Lower leg skin (tissue), 4 donors: Measurements from ENCODE around the gene ZNF578. TPM values are rescaled to one million over a fixed set of nuclear protein-coding genes. Genes with fewer than 3 reads are reported as not detected.

ENCODE experiments used
- DNase-seq, 2 donors: peaks; one replicate each; pipeline ENCODE4 v3.0.0-alpha.2; 2019; ENCODE audit warnings: low spot score in 2 of 2
- H3K4me3 ChIP-seq: fragments of 200-600 bp; sonication (generic); 2 replicates; pipeline ENCODE4 v1.5.1; 2017; ENCODE audit warnings: mild to moderate bottlenecking, low read depth; ENCODE audit not compliant: poor library complexity, severe bottlenecking
- POLR2A ChIP-seq, 2 donors: fragments of 450-650 bp; IDR thresholded peaks; one replicate each; pipeline ENCODE4 v1.6.1; 2016 to 2017; ENCODE audit warnings: antibody characterized with exemption in 2 of 2, mild to moderate bottlenecking in 1 of 2, moderate library complexity in 1 of 2
- WGBS, 2 donors: methylation state at CpG; one replicate each; pipeline ENCODE4 v1.1.5; 2018; 5-methylcytosine and 5-hydroxymethylcytosine counted together
- intact Hi-C: fragments of 100-400 bp; cut with DNase I; formaldehyde crosslinking; loops from one replicate; pipeline ENCODE4 v1.15.0; 2023; ENCODE audit warnings: low total_unique reads
- total RNA-seq, 4 donors: library from RNA; depleted of rRNA; stranded (reverse); fragments of >200 nt; gene quantifications; one replicate each; pipeline ENCODE4 v1.1.0, GENCODE V29; 2016
- TF ChIP-seq, protein P1 (sequence below), 3 donors: fragments of 450-650 bp; IDR thresholded peaks; one replicate each; pipeline ENCODE4 v1.5.1; 2016; ENCODE audit warnings: antibody characterized with exemption in 3 of 3, mild to moderate bottlenecking in 3 of 3, moderate library complexity in 2 of 3

Gene ZNF578
- 1 to 10 TPM in 1 of 4 donors, under 1 TPM in 1, not detected in 2; 0.56 to 1.1 TPM for total RNA-seq

DNA sequence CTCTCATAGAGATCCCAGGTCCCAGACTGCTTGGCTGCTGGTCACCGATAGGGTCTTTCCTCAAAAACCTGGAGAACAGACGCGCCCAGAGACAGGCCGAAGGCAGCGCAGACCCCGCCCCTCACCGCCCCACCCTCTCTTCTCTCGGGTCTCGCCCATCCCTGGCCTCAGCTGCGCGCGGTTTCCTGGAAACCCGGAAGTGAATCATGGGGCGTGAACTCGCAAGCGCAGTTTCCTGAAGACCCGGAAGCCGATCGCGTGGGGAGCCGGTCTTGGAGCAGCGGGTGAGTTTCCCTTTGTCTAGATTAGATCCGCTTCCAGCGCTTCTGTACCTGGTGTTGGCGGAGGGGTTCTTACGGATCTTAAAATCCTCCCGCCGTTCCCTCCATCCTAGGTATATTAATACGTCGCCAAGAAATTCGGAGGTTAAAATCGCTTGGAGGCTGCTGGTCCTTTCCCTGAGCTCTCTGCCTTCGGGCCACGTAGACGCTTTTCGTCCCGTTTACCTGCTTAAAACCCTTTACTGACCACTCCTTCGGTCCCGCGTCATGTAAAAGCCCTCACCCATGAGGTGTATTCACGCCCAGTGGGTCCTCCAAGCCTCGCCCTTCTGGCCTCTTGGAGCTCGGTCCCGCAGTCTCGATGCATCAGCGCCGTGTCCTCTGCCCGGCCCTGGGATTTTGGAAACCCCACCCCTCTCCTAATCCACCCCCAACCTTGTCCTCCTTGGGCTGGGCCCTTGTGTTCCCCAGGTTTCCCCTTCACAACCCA, at the start of gene ZNF578:
TSS of gene ZNF578 (plus strand) at position 230 of the 771 bp plus-strand sequence. CDS start 48,293 bp downstream, outside the sequence.
- WGBS, 2 donors = 3 to 5% methylated on average over 31 to 44 of the region's 48 CpGs
- TF ChIP-seq, protein P1, sequence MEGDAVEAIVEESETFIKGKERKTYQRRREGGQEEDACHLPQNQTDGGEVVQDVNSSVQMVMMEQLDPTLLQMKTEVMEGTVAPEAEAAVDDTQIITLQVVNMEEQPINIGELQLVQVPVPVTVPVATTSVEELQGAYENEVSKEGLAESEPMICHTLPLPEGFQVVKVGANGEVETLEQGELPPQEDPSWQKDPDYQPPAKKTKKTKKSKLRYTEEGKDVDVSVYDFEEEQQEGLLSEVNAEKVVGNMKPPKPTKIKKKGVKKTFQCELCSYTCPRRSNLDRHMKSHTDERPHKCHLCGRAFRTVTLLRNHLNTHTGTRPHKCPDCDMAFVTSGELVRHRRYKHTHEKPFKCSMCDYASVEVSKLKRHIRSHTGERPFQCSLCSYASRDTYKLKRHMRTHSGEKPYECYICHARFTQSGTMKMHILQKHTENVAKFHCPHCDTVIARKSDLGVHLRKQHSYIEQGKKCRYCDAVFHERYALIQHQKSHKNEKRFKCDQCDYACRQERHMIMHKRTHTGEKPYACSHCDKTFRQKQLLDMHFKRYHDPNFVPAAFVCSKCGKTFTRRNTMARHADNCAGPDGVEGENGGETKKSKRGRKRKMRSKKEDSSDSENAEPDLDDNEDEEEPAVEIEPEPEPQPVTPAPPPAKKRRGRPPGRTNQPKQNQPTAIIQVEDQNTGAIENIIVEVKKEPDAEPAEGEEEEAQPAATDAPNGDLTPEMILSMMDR (IDR thresholded peaks at IDR 0.05) = no peak
- TF ChIP-seq POLR2A (IDR thresholded peaks at IDR 0.05) = no peak
- intact Hi-C loops = no loop called here
- DNase-seq = peak; percentile 62 to 90
- peak within 1 kb of the TSS; percentile 50 for H3K4me3 ChIP-seq

DNA sequence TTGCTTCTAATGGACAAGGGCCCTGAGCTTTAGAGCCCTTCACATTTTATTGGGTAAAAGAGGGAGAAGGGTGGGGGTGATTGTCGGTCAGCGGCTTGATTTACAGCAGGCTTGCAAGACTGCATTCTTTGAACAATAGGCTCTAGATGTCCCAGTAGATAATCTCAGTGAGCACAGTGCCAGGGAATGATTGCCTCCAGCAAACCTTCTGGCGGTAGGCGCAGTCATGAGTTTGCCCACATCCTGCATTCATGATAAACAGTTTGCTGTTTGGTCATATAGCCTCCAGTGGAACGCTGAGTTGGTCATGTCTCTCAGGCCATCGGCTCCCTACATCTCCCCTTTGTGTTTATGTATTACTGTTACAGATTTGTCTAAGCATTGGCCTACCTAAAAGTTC, 43.1 kb upstream of the ZNF578 start:
- no peak for DNase-seq
- 97% methylated on average over 6 of the region's 6 CpGs for WGBS, 2 donors
- intact Hi-C loops = no loop called here
- H3K4me3 ChIP-seq = no peak overlapping the region
- no peak for TF ChIP-seq POLR2A (IDR thresholded peaks at IDR 0.05)
- TF ChIP-seq, protein P1 (IDR thresholded peaks at IDR 0.05) = no peak

DNA sequence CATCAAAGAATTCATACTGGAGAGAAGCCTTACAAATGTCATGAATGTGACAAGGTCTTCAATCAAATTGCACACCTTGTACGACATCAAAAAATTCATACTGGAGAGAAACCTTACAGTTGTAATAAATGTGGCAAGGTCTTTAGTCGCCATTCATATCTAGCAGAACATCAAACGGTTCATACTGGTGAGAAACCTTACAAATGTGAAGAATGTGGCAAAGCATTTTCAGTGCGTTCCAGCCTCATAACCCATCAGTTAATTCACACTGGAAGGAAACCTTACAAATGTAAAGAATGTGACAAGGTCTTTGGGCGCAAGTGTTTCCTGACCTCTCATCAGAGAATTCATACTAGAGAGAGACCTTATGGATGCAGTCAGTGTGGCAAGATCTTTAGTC, 37.6 kb upstream of the ZNF578 start:
- intact Hi-C loops = no loop called here

DNA sequence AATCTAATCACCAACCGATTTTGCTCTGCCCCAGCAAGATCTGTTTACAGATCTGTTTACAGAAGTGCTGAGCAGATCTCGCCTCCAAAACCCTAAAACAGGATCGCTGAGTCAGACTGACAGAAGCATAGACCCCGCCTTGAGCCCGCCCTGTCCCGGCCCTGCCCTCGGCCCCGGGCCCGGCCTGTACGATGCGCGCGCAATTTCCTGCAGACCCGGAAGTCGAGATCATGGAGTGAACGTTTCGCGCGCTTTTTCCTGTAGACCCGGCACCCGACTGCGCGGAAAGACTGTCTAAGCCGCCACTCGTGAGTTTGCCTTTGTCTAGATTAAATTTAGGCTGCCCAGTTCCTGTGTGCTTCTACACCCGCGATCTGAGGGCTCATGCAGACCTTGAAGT, 24.4 kb upstream of the ZNF578 start, which contains the start of gene ZNF534:
TSS of gene ZNF534 (plus strand) at position 212 of the 400 bp plus-strand sequence. CDS start 2,327 bp downstream, outside the sequence.
- intact Hi-C loops = no loop called here
- no peak for TF ChIP-seq POLR2A (IDR thresholded peaks at IDR 0.05)
- TF ChIP-seq, protein P1 (IDR thresholded peaks at IDR 0.05) = no peak
- no peak for DNase-seq
- 73 to 81% methylated on average over 27 of the region's 27 CpGs for WGBS, 2 donors
- no peak within 1 kb of the TSS for H3K4me3 ChIP-seq

More for the DNA sequence above, 37.6 kb upstream of the ZNF578 start:
- no peak for DNase-seq
- no peak overlapping the region for H3K4me3 ChIP-seq
- TF ChIP-seq POLR2A (IDR thresholded peaks at IDR 0.05) = no peak
- TF ChIP-seq, protein P1 (IDR thresholded peaks at IDR 0.05) = no peak
- WGBS, 2 donors = 92 to 94% methylated on average over 5 of the region's 5 CpGs

DNA sequence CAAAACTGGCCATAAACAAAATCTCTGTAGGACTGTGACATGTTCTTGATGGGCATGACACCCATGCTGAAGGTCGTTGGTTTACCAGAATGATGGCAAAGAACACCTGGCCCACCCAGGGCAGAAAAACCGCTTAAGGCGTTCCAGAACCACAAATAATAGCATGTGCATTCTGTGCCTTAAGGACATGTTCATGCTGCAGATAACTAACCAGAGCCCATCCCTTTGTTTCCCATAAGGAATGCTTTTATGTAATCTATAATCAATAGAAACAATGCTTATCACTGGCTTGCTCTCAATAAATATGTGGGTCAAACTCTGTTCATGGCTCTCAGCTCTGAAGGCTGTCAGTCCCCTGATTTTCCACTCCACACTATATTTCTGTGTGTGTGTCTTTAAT, 11.2 kb upstream of the ZNF578 start:
- DNase-seq = no peak
- intact Hi-C loops = no loop called here
- TF ChIP-seq, protein P1 (IDR thresholded peaks at IDR 0.05) = no peak
- TF ChIP-seq POLR2A (IDR thresholded peaks at IDR 0.05) = no peak

More for the DNA sequence above, 11.2 kb upstream of the ZNF578 start:
- 76 to 86% methylated on average over 3 of the region's 3 CpGs for WGBS, 2 donors
- no peak overlapping the region for H3K4me3 ChIP-seq
